NK-92 (cell line): ENCODE data around the gene DNAJB5.

ENCODE experiments used
- DNase-seq: peaks from one replicate; lab custom pipeline; 2025; ENCODE audit not compliant: unreplicated experiment; lab: John Stamatoyannopoulos, UW

DNAJB5 gene

GRCh38 chr9:35044071-35044470 lies 54.5 kb downstream of the DNAJB5 start:
- no peak for DNase-seq
